ENCODE data around the gene DTNBP1. TPM values are rescaled to one million over a fixed set of nuclear protein-coding genes. Genes with fewer than 3 reads are reported as not detected.

Gene DTNBP1
- total and polyA plus RNA-seq, 2 of the 8 experiments (the other 6 are each of a cell fraction or from before 2014, with no cell fraction given) = 13.5 to 22.1 TPM

DNA sequence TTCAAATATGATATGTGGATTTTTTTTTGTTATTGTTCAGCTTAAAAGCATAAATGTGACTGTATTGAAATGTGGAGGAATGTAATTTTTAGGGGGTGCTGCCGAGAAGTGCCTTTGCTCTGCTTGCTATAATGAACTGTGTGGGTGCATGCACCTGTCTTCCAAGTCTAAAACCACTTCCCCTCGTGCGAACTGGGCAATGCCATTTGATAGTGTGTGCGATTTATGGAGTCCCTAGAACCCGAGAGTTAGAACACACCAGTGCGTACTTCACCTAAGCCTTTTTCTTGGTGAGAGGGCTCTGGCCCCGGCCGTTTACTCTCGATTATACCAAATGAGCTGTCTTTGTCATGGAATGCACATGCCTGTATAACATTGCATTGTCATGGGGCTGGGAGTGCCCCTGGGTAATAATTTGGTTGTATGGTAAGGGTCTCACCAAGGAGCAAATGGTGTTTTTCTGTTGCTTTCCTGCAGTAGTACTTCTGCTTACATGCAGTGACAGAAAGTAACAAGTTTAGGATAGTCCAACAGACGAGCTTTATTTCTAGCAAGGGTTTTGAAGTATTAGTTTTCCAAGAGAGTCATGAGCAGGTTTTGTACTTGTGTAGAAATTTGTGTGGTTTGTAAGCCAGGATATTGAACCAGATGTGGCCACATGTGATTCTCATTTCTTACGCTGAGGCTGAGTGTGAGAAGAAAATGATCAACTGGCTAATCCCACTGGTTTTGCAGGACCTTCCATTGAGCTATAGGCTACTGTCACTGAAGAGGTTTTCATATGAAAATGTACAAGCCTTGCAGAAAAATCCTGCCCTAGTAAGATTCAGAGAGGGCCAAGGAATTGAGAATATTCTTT, 172.4 kb downstream of the DTNBP1 start:
- Histone ChIP-seq H3K4me1 (replicated peaks in 1 of 4; ENCODE audit: control insufficient read depth in 3 of 4, insufficient read depth in 4 of 4, low read length in 3 of 4) (peaks cover 24 to 38% (median 32%) of the 10 kb centered on the region in 4 experiments), H3K56ac (replicated peaks; ENCODE audit: insufficient read length, low read depth, low read length) (no peak overlapping the region), H3K79me2 (ENCODE audit: control insufficient read depth in 1 of 2, insufficient read depth in 2 of 2, low read length in 2 of 2) (peaks cover 7 to 93% of the 10 kb centered on the region in 2 experiments), H3K18ac (ENCODE audit: extremely low read depth, low read length) (no peak overlapping the region), H3K14ac (ENCODE audit: insufficient read length) (no peak overlapping the region), H2AFZ (ENCODE audit: low read length) (no peak overlapping the region), H3K9me3 (ENCODE audit: insufficient read depth in 2 of 2, low read depth in 1 of 2, low read length in 1 of 2) (no peaks in the 10 kb centered on the region), H3K9ac (replicated peaks in 1 of 4; ENCODE audit: extremely low read depth in 1 of 4, low read depth in 3 of 4, low read length in 3 of 4) (no peak overlapping the region), H3K79me1 (ENCODE audit: low read depth, low read length) (peaks cover 15% of the 10 kb centered on the region), H3K27ac (ENCODE audit: low read depth, low read length) (no peak overlapping the region), H2BK120ac (replicated peaks; ENCODE audit: low read depth, low read length) (no peak overlapping the region), H4K91ac (replicated peaks; ENCODE audit: insufficient read length, low read length) (no peak overlapping the region), H3K4me2 (ENCODE audit: insufficient read depth in 1 of 2, low read depth in 2 of 2, low read length in 2 of 2) (no peak overlapping the region), H3K4me3 (ENCODE audit: extremely low read depth in 1 of 4, insufficient read depth in 2 of 4, low read depth in 3 of 4, low read length in 4 of 4) (no peak overlapping the region), H2BK5ac (ENCODE audit: low read depth, low read length) (no peak overlapping the region), H4K5ac (ENCODE audit: insufficient read length, low read depth, low read length) (no peak overlapping the region), H3K27me3 (replicated peaks in 1 of 4; ENCODE audit: control insufficient read depth in 3 of 4, extremely low read depth in 1 of 4, insufficient read depth in 3 of 4, low read length in 3 of 4) (no peaks in the 10 kb centered on the region), H3K23ac (ENCODE audit: insufficient read length) (no peak overlapping the region), H3K23me2 (ENCODE audit: low read depth, low read length) (no peaks in the 10 kb centered on the region), H3K36me3 (ENCODE audit: control insufficient read depth in 2 of 4, insufficient read depth in 4 of 4, low read length in 3 of 4) (peaks cover 7 to 53% (median 34%) of the 10 kb centered on the region in 4 experiments; a peak in 7 of 8 replicates), H2BK20ac (ENCODE audit: low read length) (no peak overlapping the region), H2BK15ac (ENCODE audit: low read length) (no peak overlapping the region), H4K20me1 (replicated peaks in 1 of 2; ENCODE audit: control insufficient read depth in 1 of 2, insufficient read depth in 2 of 2, low read length in 2 of 2) (peaks cover 61 to 66% of the 10 kb centered on the region in 2 experiments), H4K8ac (ENCODE audit: extremely low read depth, insufficient read depth, low read length) (no peak overlapping the region), H2AK5ac (ENCODE audit: low read depth, low read length) (no peak overlapping the region), H2BK12ac (ENCODE audit: low read depth, low read length) (no peak overlapping the region), H3K4ac (replicated peaks; ENCODE audit: insufficient read length, low read depth, low read length) (no peak overlapping the region)
- DNase-seq (ENCODE audit: low read depth in 1 of 2, low spot score in 2 of 2) = no peak
- WGBS, 2 experiments (ENCODE audit: extremely low coverage in 1 of 2, insufficient coverage in 1 of 2, insufficient read length in 1 of 2, insufficient replicate concordance in 2 of 2, low coverage in 1 of 2, low lambda C conversion rate in 2 of 2, missing lambda C conversion rate in 1 of 2) = 92% methylated on average over 11 of the region's 11 CpGs; no CpG with 5 or more reads in 1 of the 2 experiments
- ChIA-PET CTCF (ENCODE audit: partially characterized antibody) (interaction anchor here (0.8 to 2.0 kb wide), 8 partner anchors 10 to 152 kb away, joined by 3 to 8 read pairs (median 5); no protein-coding TSS in a partner anchor), POLR2A (ENCODE audit: partially characterized antibody) (interaction anchor here (0.8 to 1.3 kb wide), 4 partner anchors 10 to 27 kb away, joined by 3 to 4 read pairs (median 3); no protein-coding TSS in a partner anchor)
- TF ChIP-seq POLR2A (IDR thresholded peaks at IDR 0.05; ENCODE audit: control extremely low read depth in 1 of 2, low read depth in 2 of 2, low read length in 2 of 2) (peak in 1 of 2 experiments; percentile 20; a peak in 1 of 3 replicates), PHF8 (conservative IDR thresholded peaks at IDR 0.05; ENCODE audit: low read depth, low read length) (no peak), POLR2AphosphoS5 (IDR thresholded peaks at IDR 0.05; ENCODE audit: low read depth, low read length) (0 out of 2 replicates have a peak, but pooled peaks have one; percentile 15), CBX5 (IDR thresholded peaks at IDR 0.05; ENCODE audit: low read depth, low read length) (no peak)
- FAIRE-seq = no peak
